PC-9 (cell line): ENCODE data around the gene SUPT3H. TPM values are rescaled to one million over a fixed set of nuclear protein-coding genes. Genes with fewer than 3 reads are reported as not detected.
"Not testable (repeated sequence)": the region's sequence is repeated elsewhere in the genome, so short reads cannot be mapped to it uniquely, and the experiment has no call there.

Experiments
- BruUV-seq: library from RNA; stranded (reverse); fragments of 400-500 nt; replicated peaks from 2 replicates; lab custom pipeline; 2021; lab: Mats Ljungman, UMichigan
- CTCF ChIA-PET: fragments of 300-600 bp; sonication (Branson Sonifier 250); formaldehyde crosslinking; loops from one replicate; lab custom pipeline; 2022; ENCODE audit warnings: antibody characterized with exemption; lab: Charles Lee
- POLR2A ChIA-PET: fragments of 300-600 bp; sonication (Branson Sonifier 250); formaldehyde crosslinking; loops from one replicate; lab custom pipeline; 2022; ENCODE audit warnings: antibody characterized with exemption; ENCODE audit not compliant: unreplicated experiment; lab: Charles Lee
- DNase-seq, 2 experiments: peaks; one replicate each; pipeline versions ENCODE4 v3.0.0 to v3.0.0-alpha.2; 2015 to 2022; ENCODE audit warnings: mixed read lengths in 1 of 2
- H2AFZ ChIP-seq: fragments of 200-600 bp; sonication (generic); 2 replicates; pipeline ENCODE4 v1.8.1; 2017; ENCODE audit warnings: antibody characterized with exemption
- H3F3A ChIP-seq: fragments of 200-600 bp; sonication (generic); 2 replicates; pipeline ENCODE4 v1.8.1; 2017; ENCODE audit warnings: antibody characterized with exemption, mild to moderate bottlenecking, low read depth; ENCODE audit not compliant: insufficient read depth
- H3K27ac ChIP-seq: fragments of 200-600 bp; sonication (generic); 2 replicates; pipeline ENCODE4 v1.6.1; 2016; ENCODE audit warnings: mixed run types
- H3K27me3 ChIP-seq: fragments of 200-600 bp; sonication (generic); 2 replicates; pipeline ENCODE4 v1.6.1; 2016; ENCODE audit warnings: low read depth, mixed run types; ENCODE audit not compliant: insufficient read depth
- H3K36me3 ChIP-seq: fragments of 200-600 bp; sonication (generic); 2 replicates; pipeline ENCODE4 v1.6.1; 2016; ENCODE audit warnings: low read depth, mixed run types
- H3K4me1 ChIP-seq: fragments of 200-600 bp; sonication (generic); replicated peaks from 2 replicates; pipeline ENCODE4 v1.6.1; 2016; ENCODE audit warnings: mixed run types; ENCODE audit not compliant: insufficient read depth
- H3K4me2 ChIP-seq: fragments of 200-600 bp; sonication (generic); 2 replicates; pipeline ENCODE4 v1.6.1; 2017; ENCODE audit warnings: mixed run types
- H3K4me3 ChIP-seq: fragments of 200-600 bp; sonication (generic); 2 replicates; pipeline ENCODE4 v1.6.1; 2016; ENCODE audit warnings: mixed run types
- H3K79me2 ChIP-seq: fragments of 200-600 bp; sonication (generic); 2 replicates; pipeline ENCODE4 v1.6.1; 2017; ENCODE audit warnings: low read depth, mixed run types
- H3K9me2 ChIP-seq: fragments of 200-600 bp; sonication (generic); 2 replicates; pipeline ENCODE4 v1.8.1; 2017; ENCODE audit warnings: mild to moderate bottlenecking; ENCODE audit not compliant: insufficient read depth
- H3K9me3 ChIP-seq: fragments of 200-600 bp; sonication (generic); 2 replicates; pipeline ENCODE4 v1.8.1; 2016; ENCODE audit warnings: low read depth; ENCODE audit not compliant: insufficient read depth
- H4K20me1 ChIP-seq: fragments of 200-600 bp; sonication (generic); 2 replicates; pipeline ENCODE4 v1.8.1; 2017; ENCODE audit not compliant: insufficient read depth
- EZH2 ChIP-seq: fragments of 200-600 bp; sonication (generic); IDR thresholded peaks from 2 replicates; pipeline ENCODE4 v1.8.0; 2017; ENCODE audit warnings: antibody characterized with exemption, low read depth
- intact Hi-C: fragments of 100-400 bp; cut with micrococcal nuclease; formaldehyde crosslinking; loops from one replicate; pipeline ENCODE4 v1.10.0; 2022; ENCODE audit not compliant: unreplicated experiment
- total RNA-seq: library from RNA; stranded (reverse); gene quantifications from 2 replicates; pipeline ENCODE4 v1.2.3, GENCODE V29; 2021
- TF ChIP-seq, protein P1 (sequence below): fragments of 200-600 bp; sonication (generic); conservative IDR thresholded peaks from 2 replicates; pipeline ENCODE4 v1.6.1; 2017; ENCODE audit warnings: mixed run types, antibody characterized with exemption, mild to moderate bottlenecking, moderate library complexity

SUPT3H gene
- total RNA-seq, 1 experiment from 2014 or later: 9.2 TPM

DNA sequence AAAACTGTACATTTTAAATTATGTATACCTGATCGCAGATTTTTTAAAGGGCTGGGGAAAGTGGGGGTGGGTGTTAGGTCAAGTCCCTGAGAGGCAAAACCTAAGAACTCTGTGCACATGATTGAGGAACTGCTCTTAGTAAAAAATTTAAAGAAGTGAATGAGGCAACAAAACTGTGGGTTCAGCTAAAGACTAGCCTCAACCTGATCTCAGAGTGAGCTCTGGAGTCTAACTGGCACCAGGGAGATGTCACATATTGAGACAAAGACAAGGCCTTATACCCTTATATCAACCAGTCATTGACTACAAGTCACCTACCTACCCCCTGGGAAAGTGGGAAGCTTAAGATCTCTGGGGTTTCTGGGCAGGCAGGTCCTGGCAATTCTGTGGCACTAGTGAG is 77.0 kb downstream of the SUPT3H start:
- Histone ChIP-seq H4K20me1 (no peaks in the 10 kb centered on the region), H3F3A (no peaks in the 10 kb centered on the region), H3K27ac (no peak overlapping the region), H3K4me1 (no peaks in the 10 kb centered on the region), H3K27me3 (no peaks in the 10 kb centered on the region), H3K79me2 (no peaks in the 10 kb centered on the region), H2AFZ (no peak overlapping the region), H3K36me3 (no peaks in the 10 kb centered on the region), H3K4me2 (no peak overlapping the region), H3K9me2 (no peaks in the 10 kb centered on the region), H3K9me3 (no peaks in the 10 kb centered on the region), H3K4me3 (no peak overlapping the region)
- no peak for DNase-seq
- TF ChIP-seq, protein P1, sequence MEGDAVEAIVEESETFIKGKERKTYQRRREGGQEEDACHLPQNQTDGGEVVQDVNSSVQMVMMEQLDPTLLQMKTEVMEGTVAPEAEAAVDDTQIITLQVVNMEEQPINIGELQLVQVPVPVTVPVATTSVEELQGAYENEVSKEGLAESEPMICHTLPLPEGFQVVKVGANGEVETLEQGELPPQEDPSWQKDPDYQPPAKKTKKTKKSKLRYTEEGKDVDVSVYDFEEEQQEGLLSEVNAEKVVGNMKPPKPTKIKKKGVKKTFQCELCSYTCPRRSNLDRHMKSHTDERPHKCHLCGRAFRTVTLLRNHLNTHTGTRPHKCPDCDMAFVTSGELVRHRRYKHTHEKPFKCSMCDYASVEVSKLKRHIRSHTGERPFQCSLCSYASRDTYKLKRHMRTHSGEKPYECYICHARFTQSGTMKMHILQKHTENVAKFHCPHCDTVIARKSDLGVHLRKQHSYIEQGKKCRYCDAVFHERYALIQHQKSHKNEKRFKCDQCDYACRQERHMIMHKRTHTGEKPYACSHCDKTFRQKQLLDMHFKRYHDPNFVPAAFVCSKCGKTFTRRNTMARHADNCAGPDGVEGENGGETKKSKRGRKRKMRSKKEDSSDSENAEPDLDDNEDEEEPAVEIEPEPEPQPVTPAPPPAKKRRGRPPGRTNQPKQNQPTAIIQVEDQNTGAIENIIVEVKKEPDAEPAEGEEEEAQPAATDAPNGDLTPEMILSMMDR: no peak
- no peak for TF ChIP-seq EZH2
- intact Hi-C loops: no loop called here
- no TSS peak for BruUV-seq
- ChIA-PET CTCF (no interaction called here), POLR2A (no interaction called here)

DNA sequence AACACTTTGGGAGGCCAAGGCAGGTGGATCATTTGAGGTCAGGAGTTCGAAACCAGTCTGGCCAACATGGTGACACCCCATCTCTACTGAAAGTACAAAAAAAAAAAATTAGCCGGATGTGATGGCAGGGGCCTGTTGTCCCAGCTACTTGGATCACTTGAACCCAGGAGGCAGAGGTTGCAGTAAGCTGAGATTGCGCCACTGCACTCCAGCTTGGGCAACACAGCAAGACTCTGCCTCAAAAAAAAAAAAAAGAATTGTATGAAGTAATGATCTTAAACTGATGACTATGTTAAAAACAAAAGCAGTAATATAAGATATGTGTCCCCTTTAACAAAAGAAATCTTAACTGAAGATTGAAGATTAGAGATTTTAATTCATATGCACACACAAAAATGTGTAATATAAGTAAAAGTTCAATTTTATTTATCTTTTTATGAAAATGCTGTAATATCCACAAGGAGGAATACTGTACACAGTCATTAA is 78.6 kb downstream of the SUPT3H start:
- H3F3A ChIP-seq: no peaks in the 10 kb centered on the region
- H3K4me3 ChIP-seq: no peak overlapping the region
- no peaks in the 10 kb centered on the region for H3K4me1 ChIP-seq
- no peak overlapping the region for H3K4me2 ChIP-seq
- CTCF ChIA-PET: no interaction called here
- H3K36me3 ChIP-seq: no peaks in the 10 kb centered on the region
- TF ChIP-seq, protein P1: no peak
- no peak for TF ChIP-seq EZH2
- intact Hi-C loops: no loop called here
- no peaks in the 10 kb centered on the region for H4K20me1 ChIP-seq
- H3K9me2 ChIP-seq: no peaks in the 10 kb centered on the region
- DNase-seq: no peak
- no peak overlapping the region for H3K27ac ChIP-seq
- H3K27me3 ChIP-seq: no peaks in the 10 kb centered on the region
- POLR2A ChIA-PET: no interaction called here
- no TSS peak for BruUV-seq
- H3K9me3 ChIP-seq: no peaks in the 10 kb centered on the region
- H2AFZ ChIP-seq: no peak overlapping the region
- no peaks in the 10 kb centered on the region for H3K79me2 ChIP-seq

DNA sequence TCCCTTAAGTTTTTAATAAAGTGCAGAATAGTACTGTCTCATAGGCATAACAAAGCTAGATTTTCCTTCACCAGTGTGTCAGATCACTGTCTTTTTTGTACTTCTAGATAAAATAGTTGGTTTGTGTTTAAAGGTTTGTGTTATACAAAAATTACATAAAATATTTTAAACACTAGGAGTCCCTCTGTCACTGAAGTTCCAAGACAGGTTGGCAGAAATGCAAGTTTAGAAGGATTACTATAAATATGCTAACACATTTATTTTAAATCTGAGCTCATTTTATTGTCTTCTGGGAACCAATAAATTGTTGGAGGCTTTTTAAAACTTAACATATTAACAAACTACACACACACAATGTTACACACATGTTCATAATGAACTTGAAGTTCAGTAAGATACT is 80.4 kb downstream of the SUPT3H start:
- ChIA-PET CTCF (no interaction called here), POLR2A (interaction anchor here (0.6 kb wide), 2 partner anchors 47 to 81 kb away, joined by 3 read pairs; partner anchors contain the start of gene SUPT3H)
- H3K9me3 ChIP-seq: no peaks in the 10 kb centered on the region
- no peak for TF ChIP-seq EZH2
- TF ChIP-seq, protein P1: no peak
- H3K9me2 ChIP-seq: no peaks in the 10 kb centered on the region
- H3K4me3 ChIP-seq: no peak overlapping the region
- no peak overlapping the region for H3K4me2 ChIP-seq
- no peak overlapping the region for H2AFZ ChIP-seq
- H3F3A ChIP-seq: no peaks in the 10 kb centered on the region
- H3K27me3 ChIP-seq: no peaks in the 10 kb centered on the region
- no peaks in the 10 kb centered on the region for H3K4me1 ChIP-seq
- H3K79me2 ChIP-seq: no peaks in the 10 kb centered on the region
- intact Hi-C loops: no loop called here
- H3K27ac ChIP-seq: no peak overlapping the region
- H4K20me1 ChIP-seq: no peaks in the 10 kb centered on the region
- no peak for DNase-seq
- no peaks in the 10 kb centered on the region for H3K36me3 ChIP-seq
- BruUV-seq: no TSS peak

DNA sequence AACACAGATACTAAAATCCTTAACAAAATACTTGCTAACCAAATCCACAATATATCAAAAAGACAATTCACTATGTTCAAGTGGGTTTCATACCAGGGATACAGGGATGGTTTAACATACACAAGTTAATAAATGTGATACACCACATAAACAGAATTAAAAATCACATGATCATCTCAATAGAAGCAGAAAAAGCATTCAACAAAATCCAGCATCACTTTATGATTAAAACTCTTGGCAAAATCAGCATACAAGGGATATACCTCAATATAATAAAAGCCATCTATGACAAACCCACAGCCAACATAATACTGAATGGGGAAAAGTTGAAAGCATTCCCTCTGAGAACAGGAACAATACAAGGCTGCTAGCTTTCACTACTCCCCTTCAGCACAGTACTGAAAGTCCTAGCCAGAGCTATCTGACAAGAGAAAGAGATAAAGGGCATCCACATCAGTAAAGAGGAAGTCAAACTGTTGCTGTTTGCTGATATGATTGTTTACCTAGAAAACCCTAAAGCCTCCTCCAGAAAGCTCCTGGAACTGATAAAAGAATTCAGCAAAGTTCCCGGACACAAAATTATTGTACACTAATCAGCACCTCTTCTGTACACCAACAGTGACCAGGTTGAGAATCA is 83.6 kb downstream of the SUPT3H start:
- H4K20me1 ChIP-seq, CTCF ChIA-PET, H3K27ac ChIP-seq, BruUV-seq, POLR2A ChIA-PET, H3K36me3 ChIP-seq, H3K79me2 ChIP-seq, H3K27me3 ChIP-seq, H3K4me3 ChIP-seq, H3K9me2 ChIP-seq, H3K4me1 ChIP-seq, intact Hi-C loops, H3K9me3 ChIP-seq, DNase-seq, H2AFZ ChIP-seq, H3F3A ChIP-seq, H3K4me2 ChIP-seq: not testable (repeated sequence)
